Measurements from ENCODE around the gene IFI27L1. TPM values are rescaled to one million over a fixed set of nuclear protein-coding genes. Genes with fewer than 3 reads are reported as not detected.

Gene IFI27L1
- polyA plus RNA-seq, 1 donor from 2014 or later: 37.9 TPM

DNA sequence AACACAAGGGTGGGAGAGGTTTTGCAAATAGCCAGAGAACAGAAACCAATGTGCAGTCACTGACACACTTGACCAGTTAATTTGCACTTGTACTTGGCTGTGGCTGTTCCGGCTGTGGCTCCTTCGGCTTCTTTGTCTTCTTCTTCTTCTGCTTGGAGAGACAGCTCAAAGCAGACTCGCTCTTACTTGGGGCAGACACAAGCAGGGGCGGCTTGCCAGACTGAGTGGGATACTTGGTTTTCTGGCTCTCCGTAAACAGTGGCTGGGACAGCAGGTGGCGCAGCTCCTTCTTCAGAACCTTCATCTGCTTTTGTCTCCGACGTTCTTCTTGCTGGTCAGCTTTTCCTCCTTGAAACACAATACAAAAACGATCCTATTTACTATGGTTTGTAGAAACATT, 30.0 kb upstream of the IFI27L1 start:
- Histone ChIP-seq H4K20me1 (ENCODE audit: insufficient read depth) (no peaks in the 10 kb centered on the region), H3K4me3 (ENCODE audit: low read length) (no peak overlapping the region), H3K9me2 (ENCODE audit: insufficient read depth, low read length) (no peaks in the 10 kb centered on the region), H3K4me2 (ENCODE audit: low read length) (no peak overlapping the region), H3K27ac (ENCODE audit: low read length) (no peak overlapping the region), H2AFZ (ENCODE audit: low read depth, low read length) (no peak overlapping the region), H3F3A (ENCODE audit: insufficient read depth, low read length, poor library complexity, severe bottlenecking) (no peaks in the 10 kb centered on the region), H3K9me3 (ENCODE audit: low read length) (no peaks in the 10 kb centered on the region), H3K27me3 (ENCODE audit: insufficient read depth, low read depth, low read length) (no peaks in the 10 kb centered on the region), H3K79me2 (replicated peaks; ENCODE audit: insufficient read depth, low read length) (no peaks in the 10 kb centered on the region), H3K36me3 (ENCODE audit: insufficient read depth, low read length) (peaks cover 9% of the 10 kb centered on the region), H3K9ac (ENCODE audit: low read length) (no peak overlapping the region)
- TF ChIP-seq EP300 (conservative IDR thresholded peaks at IDR 0.05; ENCODE audit: poor library complexity, severe bottlenecking) (no peak), POLR2AphosphoS5 (IDR thresholded peaks at IDR 0.05) (no peak), EZH2 (IDR thresholded peaks at IDR 0.05; ENCODE audit: borderline replicate concordance, insufficient read depth, low read length, poor library complexity, severe bottlenecking) (no peak), MXI1 (conservative IDR thresholded peaks at IDR 0.05; ENCODE audit: poor library complexity, severe bottlenecking) (no peak), TAF1 (IDR thresholded peaks at IDR 0.05; ENCODE audit: low read depth) (no peak), SMC3 (conservative IDR thresholded peaks at IDR 0.05; ENCODE audit: poor library complexity) (peak; percentile 47), RAD21 (conservative IDR thresholded peaks at IDR 0.05) (no peak)
- TF ChIP-seq, protein P1, sequence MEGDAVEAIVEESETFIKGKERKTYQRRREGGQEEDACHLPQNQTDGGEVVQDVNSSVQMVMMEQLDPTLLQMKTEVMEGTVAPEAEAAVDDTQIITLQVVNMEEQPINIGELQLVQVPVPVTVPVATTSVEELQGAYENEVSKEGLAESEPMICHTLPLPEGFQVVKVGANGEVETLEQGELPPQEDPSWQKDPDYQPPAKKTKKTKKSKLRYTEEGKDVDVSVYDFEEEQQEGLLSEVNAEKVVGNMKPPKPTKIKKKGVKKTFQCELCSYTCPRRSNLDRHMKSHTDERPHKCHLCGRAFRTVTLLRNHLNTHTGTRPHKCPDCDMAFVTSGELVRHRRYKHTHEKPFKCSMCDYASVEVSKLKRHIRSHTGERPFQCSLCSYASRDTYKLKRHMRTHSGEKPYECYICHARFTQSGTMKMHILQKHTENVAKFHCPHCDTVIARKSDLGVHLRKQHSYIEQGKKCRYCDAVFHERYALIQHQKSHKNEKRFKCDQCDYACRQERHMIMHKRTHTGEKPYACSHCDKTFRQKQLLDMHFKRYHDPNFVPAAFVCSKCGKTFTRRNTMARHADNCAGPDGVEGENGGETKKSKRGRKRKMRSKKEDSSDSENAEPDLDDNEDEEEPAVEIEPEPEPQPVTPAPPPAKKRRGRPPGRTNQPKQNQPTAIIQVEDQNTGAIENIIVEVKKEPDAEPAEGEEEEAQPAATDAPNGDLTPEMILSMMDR (IDR thresholded peaks at IDR 0.05; ENCODE audit: poor library complexity, severe bottlenecking): peak; percentile 34
- TF ChIP-seq, protein P2, sequence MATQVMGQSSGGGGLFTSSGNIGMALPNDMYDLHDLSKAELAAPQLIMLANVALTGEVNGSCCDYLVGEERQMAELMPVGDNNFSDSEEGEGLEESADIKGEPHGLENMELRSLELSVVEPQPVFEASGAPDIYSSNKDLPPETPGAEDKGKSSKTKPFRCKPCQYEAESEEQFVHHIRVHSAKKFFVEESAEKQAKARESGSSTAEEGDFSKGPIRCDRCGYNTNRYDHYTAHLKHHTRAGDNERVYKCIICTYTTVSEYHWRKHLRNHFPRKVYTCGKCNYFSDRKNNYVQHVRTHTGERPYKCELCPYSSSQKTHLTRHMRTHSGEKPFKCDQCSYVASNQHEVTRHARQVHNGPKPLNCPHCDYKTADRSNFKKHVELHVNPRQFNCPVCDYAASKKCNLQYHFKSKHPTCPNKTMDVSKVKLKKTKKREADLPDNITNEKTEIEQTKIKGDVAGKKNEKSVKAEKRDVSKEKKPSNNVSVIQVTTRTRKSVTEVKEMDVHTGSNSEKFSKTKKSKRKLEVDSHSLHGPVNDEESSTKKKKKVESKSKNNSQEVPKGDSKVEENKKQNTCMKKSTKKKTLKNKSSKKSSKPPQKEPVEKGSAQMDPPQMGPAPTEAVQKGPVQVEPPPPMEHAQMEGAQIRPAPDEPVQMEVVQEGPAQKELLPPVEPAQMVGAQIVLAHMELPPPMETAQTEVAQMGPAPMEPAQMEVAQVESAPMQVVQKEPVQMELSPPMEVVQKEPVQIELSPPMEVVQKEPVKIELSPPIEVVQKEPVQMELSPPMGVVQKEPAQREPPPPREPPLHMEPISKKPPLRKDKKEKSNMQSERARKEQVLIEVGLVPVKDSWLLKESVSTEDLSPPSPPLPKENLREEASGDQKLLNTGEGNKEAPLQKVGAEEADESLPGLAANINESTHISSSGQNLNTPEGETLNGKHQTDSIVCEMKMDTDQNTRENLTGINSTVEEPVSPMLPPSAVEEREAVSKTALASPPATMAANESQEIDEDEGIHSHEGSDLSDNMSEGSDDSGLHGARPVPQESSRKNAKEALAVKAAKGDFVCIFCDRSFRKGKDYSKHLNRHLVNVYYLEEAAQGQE (IDR thresholded peaks at IDR 0.05; ENCODE audit: borderline replicate concordance): no peak

DNA sequence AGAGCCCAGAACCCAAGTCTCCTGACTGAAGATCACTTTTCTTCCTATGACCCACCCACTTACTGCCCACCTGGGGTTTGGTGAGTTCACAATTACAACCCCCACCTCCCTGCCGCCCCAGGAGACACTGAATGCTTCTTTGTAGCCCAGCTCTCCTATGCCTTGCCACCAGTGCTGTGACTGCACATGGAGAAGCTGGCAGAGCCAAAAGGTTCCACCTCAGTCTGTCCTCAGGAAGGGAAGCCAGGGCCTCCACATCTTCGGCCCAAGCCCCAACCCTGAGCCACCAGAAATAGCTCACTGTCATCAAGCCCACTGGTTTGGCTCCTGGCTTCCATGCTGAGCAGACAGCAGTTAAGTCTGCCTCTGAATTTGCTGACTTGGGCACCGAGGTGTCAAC, 29.3 kb upstream of the IFI27L1 start:
- Histone ChIP-seq H3K9me2 (ENCODE audit: insufficient read depth, low read length) (no peaks in the 10 kb centered on the region), H3K9ac (ENCODE audit: low read length) (no peak overlapping the region), H3K4me2 (ENCODE audit: low read length) (no peak overlapping the region), H2AFZ (ENCODE audit: low read depth, low read length) (no peak overlapping the region), H3K27ac (ENCODE audit: low read length) (peak overlapping the region; percentile 34), H3F3A (ENCODE audit: insufficient read depth, low read length, poor library complexity, severe bottlenecking) (no peaks in the 10 kb centered on the region), H3K4me3 (ENCODE audit: low read length) (no peak overlapping the region), H3K79me2 (replicated peaks; ENCODE audit: insufficient read depth, low read length) (no peaks in the 10 kb centered on the region), H4K20me1 (ENCODE audit: insufficient read depth) (no peaks in the 10 kb centered on the region), H3K9me3 (ENCODE audit: low read length) (no peaks in the 10 kb centered on the region), H3K36me3 (ENCODE audit: insufficient read depth, low read length) (peaks cover 9% of the 10 kb centered on the region), H3K27me3 (ENCODE audit: insufficient read depth, low read depth, low read length) (no peaks in the 10 kb centered on the region)
- TF ChIP-seq TAF1 (IDR thresholded peaks at IDR 0.05; ENCODE audit: low read depth): no peak
- TF ChIP-seq, protein P1 (IDR thresholded peaks at IDR 0.05; ENCODE audit: poor library complexity, severe bottlenecking): no peak
- TF ChIP-seq POLR2AphosphoS5 (IDR thresholded peaks at IDR 0.05): no peak
- TF ChIP-seq RAD21 (conservative IDR thresholded peaks at IDR 0.05): no peak
- no peak for TF ChIP-seq EP300 (conservative IDR thresholded peaks at IDR 0.05; ENCODE audit: poor library complexity, severe bottlenecking)
- no peak for TF ChIP-seq EZH2 (IDR thresholded peaks at IDR 0.05; ENCODE audit: borderline replicate concordance, insufficient read depth, low read length, poor library complexity, severe bottlenecking)
- TF ChIP-seq MXI1 (conservative IDR thresholded peaks at IDR 0.05; ENCODE audit: poor library complexity, severe bottlenecking): no peak
- no peak for TF ChIP-seq SMC3 (conservative IDR thresholded peaks at IDR 0.05; ENCODE audit: poor library complexity)
- TF ChIP-seq, protein P2 (IDR thresholded peaks at IDR 0.05; ENCODE audit: borderline replicate concordance): no peak

All from neural cell (in vitro differentiated cells).